GM12878 (cell line): Measurements from ENCODE around the gene PI4KB. TPM values are rescaled to one million over a fixed set of nuclear protein-coding genes. Genes with fewer than 3 reads are reported as not detected.

Source experiments
- ATAC-seq: fragments of 200-7000 bp; cut with Tn5 transposase; 3 replicates; pipeline ENCODE4 v1.9.1; 2020; ENCODE audit warnings: mild to moderate bottlenecking, moderate library complexity
- BruUV-seq: library from RNA; stranded (reverse); fragments of 400-500 nt; replicated peaks from 2 replicates; lab custom pipeline; 2021; lab: Mats Ljungman, UMichigan
- CTCF ChIA-PET: fragments of 300-600 bp; sonication (Branson Sonifier 250); formaldehyde crosslinking; extraction: SDS; loops from one replicate; lab custom pipeline; 2021; ENCODE audit warnings: inconsistent platforms; lab: Yijun Ruan, JAX
- POLR2A ChIA-PET: fragments of 350-600 bp; formaldehyde crosslinking; extraction: SDS; loops from one replicate; lab custom pipeline; 2021; ENCODE audit warnings: inconsistent platforms; lab: Charles Lee
- RAD21 ChIA-PET: fragments of 300-600 bp; sonication (Branson Sonifier 250); formaldehyde crosslinking; loops from one replicate; lab custom pipeline; 2023; ENCODE audit warnings: antibody characterized with exemption; ENCODE audit not compliant: unreplicated experiment; lab: Charles Lee
- SMC1A ChIA-PET: fragments of 300-600 bp; sonication (Branson Sonifier 250); formaldehyde crosslinking; loops from one replicate; lab custom pipeline; 2023; ENCODE audit not compliant: unreplicated experiment, uncharacterized antibody; lab: Charles Lee
- DNase-seq: peaks from one replicate; pipeline ENCODE4 v3.0.0-alpha.2; 2011; ENCODE audit warnings: low read depth, low spot score
- FAIRE-seq: peaks from 3 replicates; lab custom pipeline; 2011; peaks lifted over from hg19 to GRCh38; lab: Jason Lieb, UNC
- H2AFZ ChIP-seq: 2 replicates; pipeline ENCODE4 v1.6.0; 2011; ENCODE audit warnings: low read depth, low read length, control low read depth; ENCODE audit not compliant: control insufficient read depth
- H3K27ac ChIP-seq: 2 replicates; pipeline ENCODE4 v1.5.1; 2011; ENCODE audit warnings: control low read depth; ENCODE audit not compliant: control insufficient read depth, insufficient read depth
- H3K27me3 ChIP-seq, 2 experiments: replicated peaks in 1 of 2; 2 replicates each; pipeline versions ENCODE4 v1.6.0 to v1.6.1; 2011; ENCODE audit warnings: low read length in 1 of 2; ENCODE audit not compliant: control insufficient read depth in 2 of 2, insufficient read depth in 2 of 2
- H3K36me3 ChIP-seq, 2 experiments: 2 replicates each; pipeline ENCODE4 v1.5.1; 2011; ENCODE audit warnings: low read length in 1 of 2; ENCODE audit not compliant: control insufficient read depth in 2 of 2, insufficient read depth in 2 of 2
- H3K4me1 ChIP-seq: 2 replicates; pipeline ENCODE4 v1.6.1; 2011; ENCODE audit warnings: mild to moderate bottlenecking, low read length, moderate library complexity, mixed read lengths; ENCODE audit not compliant: control insufficient read depth, insufficient read depth
- H3K4me2 ChIP-seq: 2 replicates; pipeline ENCODE4 v1.6.0; 2011; ENCODE audit warnings: control low read depth; ENCODE audit not compliant: control insufficient read depth, insufficient read depth
- H3K4me3 ChIP-seq: fragments of 200-600 bp; sonication (generic); 2 replicates; pipeline ENCODE4 v1.5.1; 2016
- H3K79me2 ChIP-seq: 2 replicates; pipeline ENCODE4 v1.6.0; 2011; ENCODE audit warnings: low read length; ENCODE audit not compliant: control insufficient read depth, insufficient read depth
- H3K9ac ChIP-seq: 2 replicates; pipeline ENCODE4 v1.8.0; 2011; ENCODE audit warnings: low read length, control low read depth, mixed read lengths; ENCODE audit not compliant: control insufficient read depth, insufficient read depth
- H3K9me3 ChIP-seq: replicated peaks from 3 replicates; pipeline ENCODE4 v1.5.1; 2011; ENCODE audit warnings: mild to moderate bottlenecking, low read length; ENCODE audit not compliant: control insufficient read depth, insufficient read depth
- H4K20me1 ChIP-seq: 2 replicates; pipeline ENCODE4 v1.6.0; 2011; ENCODE audit not compliant: control insufficient read depth, insufficient read depth
- CBX5 ChIP-seq: sonication (generic); IDR thresholded peaks from 2 replicates; pipeline ENCODE4 v1.6.1; 2016; ENCODE audit warnings: low read depth, moderate library complexity, mild to moderate bottlenecking, inconsistent platforms
- CREB1 ChIP-seq: IDR thresholded peaks from 2 replicates; pipeline ENCODE4 v1.6.1; 2012; ENCODE audit warnings: low read depth, mild to moderate bottlenecking, inconsistent platforms
- EED ChIP-seq: sonication (generic); IDR thresholded peaks from 2 replicates; pipeline ENCODE4 v1.6.1; 2016; ENCODE audit warnings: antibody characterized with exemption, low read depth
- MTA3 ChIP-seq: IDR thresholded peaks from 2 replicates; pipeline ENCODE4 v1.6.1; 2012; ENCODE audit warnings: low read length, inconsistent platforms, borderline replicate concordance
- NR2C2 ChIP-seq: IDR thresholded peaks from 2 replicates; pipeline ENCODE4 v1.6.1; 2011; ENCODE audit warnings: borderline replicate concordance, low read depth; ENCODE audit not compliant: control insufficient read depth, insufficient read length
- RAD21 ChIP-seq: IDR thresholded peaks from 2 replicates; pipeline ENCODE4 v1.6.1; 2011; ENCODE audit warnings: mild to moderate bottlenecking, low read depth, low read length, moderate library complexity; ENCODE audit not compliant: insufficient read depth
- STAT3 ChIP-seq: IDR thresholded peaks from 2 replicates; pipeline ENCODE4 v1.6.1; 2011; ENCODE audit warnings: low read depth, low read length, improper control_type of control experiment
- SUPT20H ChIP-seq: IDR thresholded peaks from 2 replicates; pipeline ENCODE4 v1.6.1; 2011; ENCODE audit warnings: low read depth, mild to moderate bottlenecking, low read length, moderate library complexity, borderline replicate concordance; ENCODE audit not compliant: control insufficient read depth
- TCF3 ChIP-seq: IDR thresholded peaks from 2 replicates; pipeline ENCODE4 v1.6.1; 2012; ENCODE audit warnings: low read depth, mild to moderate bottlenecking, low read length, borderline replicate concordance; ENCODE audit not compliant: insufficient read depth
- WGBS: methylation state at CpG from one replicate; pipeline ENCODE4 v1.1.6; 2016; ENCODE audit warnings: low lambda C conversion rate; ENCODE audit not compliant: insufficient replicate concordance, insufficient coverage; ENCODE audit errors: missing lambda C conversion rate; 5-methylcytosine and 5-hydroxymethylcytosine counted together
- in situ Hi-C: fragments of 300-500 bp; cut with MboI; formaldehyde crosslinking; loops from 9 replicates; pipeline ENCODE4 v1.14.3; 2018; ENCODE audit warnings: mixed read lengths
- intact Hi-C: fragments of 100-400 bp; cut with micrococcal nuclease; formaldehyde crosslinking; loops from one replicate; pipeline ENCODE4 v1.14.2; 2022; ENCODE audit not compliant: unreplicated experiment
- polyA plus RNA-seq, 11 experiments: library from polyadenylated mRNA; depleted of rRNA in 4 of 11; unstranded in 6 of 11; stranded (reverse) in 5 of 11; fragments of >200 nt; fragmentation: Nextera tagmentation in 4 of 11; fragmentation: Illumina TruSeq in 1 of 11; extraction: Ambion mirVana in 4 of 11; extraction: Trizol in 1 of 11; gene quantifications; 1 replicate in 1 of 11; 2 replicates in 10 of 11; pipeline versions ENCODE4 v1.2.1 to v1.2.3, GENCODE V29; 2011 to 2016; ENCODE audit warnings: inconsistent platforms in 2 of 11, missing spikeins in 2 of 11, low read depth in 1 of 11
- total RNA-seq, 4 experiments: library from RNA; depleted of rRNA in 3 of 4; stranded (reverse); fragments of >200 nt in 3 of 4; fragmentation: Illumina TruSeq in 1 of 4; extraction: Trizol in 1 of 4; gene quantifications; 2 replicates each; pipeline versions ENCODE4 v1.2.1 to v1.2.3, GENCODE V29; 2013 to 2021
- TF ChIP-seq, protein P1 (sequence below): fragments of 450-650 bp; IDR thresholded peaks from 2 replicates; pipeline ENCODE4 v1.6.1; 2016; ENCODE audit warnings: mild to moderate bottlenecking
- TF ChIP-seq, protein P2 (sequence below), 3 experiments: IDR thresholded peaks in 2 of 3; conservative IDR thresholded peaks in 1 of 3; 2 replicates each; pipeline ENCODE4 v1.5.1; 2011; ENCODE audit warnings: low read depth in 3 of 3, low read length in 3 of 3, mild to moderate bottlenecking in 3 of 3, control low read depth in 2 of 3, moderate library complexity in 2 of 3, inconsistent platforms in 1 of 3, mixed read lengths in 1 of 3; ENCODE audit not compliant: control insufficient read depth in 2 of 3, insufficient read depth in 1 of 3; ENCODE audit errors: extremely low read depth in 1 of 3
- TF ChIP-seq, protein P3 (sequence below): fragments of 450-650 bp; IDR thresholded peaks from 2 replicates; pipeline ENCODE4 v1.6.1; 2014; ENCODE audit warnings: mild to moderate bottlenecking
- TF ChIP-seq, protein P4 (sequence below): fragments of 450-650 bp; IDR thresholded peaks from 2 replicates; pipeline ENCODE4 v1.6.1; 2016; ENCODE audit warnings: mild to moderate bottlenecking, moderate library complexity, borderline replicate concordance

The PI4KB gene
- total and polyA plus RNA-seq, 10 of the 15 experiments (the other 5 are each of a cell fraction or from before 2014, with no cell fraction given): 3.3 to 88.3 (median 51.7) TPM

DNA sequence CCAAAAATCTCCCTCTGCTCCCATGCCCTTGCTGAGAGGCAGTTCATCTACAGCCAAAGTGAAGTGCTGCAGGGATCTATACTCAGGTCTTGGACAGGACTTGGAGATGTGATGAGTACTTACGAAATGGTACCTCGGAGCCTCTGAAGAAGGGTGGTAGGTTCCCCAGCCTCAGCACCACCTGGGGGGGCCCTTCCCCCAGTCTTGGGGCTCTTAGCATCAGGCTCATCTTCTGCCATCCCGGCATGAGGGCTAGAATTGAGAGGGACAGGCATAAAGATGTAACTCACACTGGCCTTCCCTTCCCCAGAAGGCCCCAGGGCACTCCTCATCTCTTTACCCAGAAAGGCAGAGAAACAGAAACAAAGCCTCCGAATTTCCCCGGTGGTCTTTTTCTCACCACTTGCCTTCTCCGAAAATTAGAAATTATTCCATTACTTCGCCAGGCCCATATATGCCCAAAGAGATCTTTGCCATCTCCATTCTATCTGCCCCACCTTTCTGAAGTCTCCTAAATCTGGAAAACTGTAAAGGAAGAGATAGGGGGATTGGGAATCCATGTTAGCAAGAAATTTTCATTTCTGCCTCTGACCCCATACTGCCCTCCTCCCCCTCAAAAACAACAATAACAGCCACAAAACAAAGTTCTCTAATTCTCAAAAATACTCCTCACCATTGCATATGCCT is 19.0 kb upstream of the PI4KB start:
- DNase-seq: no peak
- ATAC-seq: no peak; the same call in none of the 3 replicates
- intact Hi-C loops: loop anchor here (1.0 to 2.0 kb wide), 2 partner anchors 53 to 65 kb away; partner anchors contain the start of gene PSMB4
- Histone ChIP-seq H3K36me3 (peaks cover 14 to 19% of the 10 kb centered on the region in 2 experiments), H2AFZ (no peak overlapping the region), H3K79me2 (peaks cover 23% of the 10 kb centered on the region), H3K9ac (peak overlapping the region; percentile 94), H3K4me2 (peak overlapping the region; percentile 98), H3K4me3 (peak overlapping the region; percentile 81), H3K27me3 (no peaks in the 10 kb centered on the region), H3K9me3 (no peaks in the 10 kb centered on the region; the same call in 2 of the 3 replicates), H4K20me1 (no peaks in the 10 kb centered on the region), H3K27ac (peak overlapping the region; percentile 99), H3K4me1 (peaks cover 7% of the 10 kb centered on the region)
- FAIRE-seq: no peak
- ChIA-PET CTCF (interaction anchor here (1.6 to 8.9 kb wide), 4 partner anchors 19 to 98 kb away, joined by 6 to 164 read pairs (median 8); partner anchors contain the start of genes PI4KB and PSMB4), SMC1A (interaction anchor here (0.7 to 2.7 kb wide), 3 partner anchors 19 to 45 kb away, joined by 3 to 13 read pairs (median 10); partner anchors contain the start of gene PI4KB), RAD21 (interaction anchor here (1.0 to 2.2 kb wide), 4 partner anchors 45 to 98 kb away, joined by 3 to 9 read pairs (median 4); partner anchors contain the start of gene ZNF687), POLR2A (interaction anchor here (0.7 to 10.9 kb wide), 4 partner anchors 10 to 284 kb away, joined by 3 to 110 read pairs (median 4); partner anchors contain the start of genes PI4KB and ZNF687)
- WGBS: 3% methylated on average over 7 of the region's 7 CpGs
- in situ Hi-C loops: no loop called here
- TSS peak; percentile 86 for BruUV-seq
- no peak for TF ChIP-seq EED
- TF ChIP-seq NR2C2: no peak
- no peak for TF ChIP-seq CREB1
- TF ChIP-seq, protein P1, sequence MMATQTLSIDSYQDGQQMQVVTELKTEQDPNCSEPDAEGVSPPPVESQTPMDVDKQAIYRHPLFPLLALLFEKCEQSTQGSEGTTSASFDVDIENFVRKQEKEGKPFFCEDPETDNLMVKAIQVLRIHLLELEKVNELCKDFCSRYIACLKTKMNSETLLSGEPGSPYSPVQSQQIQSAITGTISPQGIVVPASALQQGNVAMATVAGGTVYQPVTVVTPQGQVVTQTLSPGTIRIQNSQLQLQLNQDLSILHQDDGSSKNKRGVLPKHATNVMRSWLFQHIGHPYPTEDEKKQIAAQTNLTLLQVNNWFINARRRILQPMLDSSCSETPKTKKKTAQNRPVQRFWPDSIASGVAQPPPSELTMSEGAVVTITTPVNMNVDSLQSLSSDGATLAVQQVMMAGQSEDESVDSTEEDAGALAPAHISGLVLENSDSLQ: no peak
- no peak for TF ChIP-seq TCF3
- TF ChIP-seq, protein P2, sequence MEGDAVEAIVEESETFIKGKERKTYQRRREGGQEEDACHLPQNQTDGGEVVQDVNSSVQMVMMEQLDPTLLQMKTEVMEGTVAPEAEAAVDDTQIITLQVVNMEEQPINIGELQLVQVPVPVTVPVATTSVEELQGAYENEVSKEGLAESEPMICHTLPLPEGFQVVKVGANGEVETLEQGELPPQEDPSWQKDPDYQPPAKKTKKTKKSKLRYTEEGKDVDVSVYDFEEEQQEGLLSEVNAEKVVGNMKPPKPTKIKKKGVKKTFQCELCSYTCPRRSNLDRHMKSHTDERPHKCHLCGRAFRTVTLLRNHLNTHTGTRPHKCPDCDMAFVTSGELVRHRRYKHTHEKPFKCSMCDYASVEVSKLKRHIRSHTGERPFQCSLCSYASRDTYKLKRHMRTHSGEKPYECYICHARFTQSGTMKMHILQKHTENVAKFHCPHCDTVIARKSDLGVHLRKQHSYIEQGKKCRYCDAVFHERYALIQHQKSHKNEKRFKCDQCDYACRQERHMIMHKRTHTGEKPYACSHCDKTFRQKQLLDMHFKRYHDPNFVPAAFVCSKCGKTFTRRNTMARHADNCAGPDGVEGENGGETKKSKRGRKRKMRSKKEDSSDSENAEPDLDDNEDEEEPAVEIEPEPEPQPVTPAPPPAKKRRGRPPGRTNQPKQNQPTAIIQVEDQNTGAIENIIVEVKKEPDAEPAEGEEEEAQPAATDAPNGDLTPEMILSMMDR (IDR thresholded peaks at IDR 0.05 in 2 of 3, conservative IDR thresholded peaks at IDR 0.05 in 1 of 3; ENCODE audit: control insufficient read depth in 2 of 3, extremely low read depth in 1 of 3, insufficient read depth in 1 of 3, low read depth in 3 of 3, low read length in 3 of 3): peak in 1 of 3 experiments; percentile 35; a peak in 1 of 6 replicates
- 0 out of 2 replicates have a peak, but pooled peaks have one; percentile 40 for TF ChIP-seq MTA3
- TF ChIP-seq SUPT20H: no peak
- TF ChIP-seq RAD21: peak; percentile 26; the same call in 1 of the 2 replicates
- TF ChIP-seq CBX5: no peak
- TF ChIP-seq, protein P3, sequence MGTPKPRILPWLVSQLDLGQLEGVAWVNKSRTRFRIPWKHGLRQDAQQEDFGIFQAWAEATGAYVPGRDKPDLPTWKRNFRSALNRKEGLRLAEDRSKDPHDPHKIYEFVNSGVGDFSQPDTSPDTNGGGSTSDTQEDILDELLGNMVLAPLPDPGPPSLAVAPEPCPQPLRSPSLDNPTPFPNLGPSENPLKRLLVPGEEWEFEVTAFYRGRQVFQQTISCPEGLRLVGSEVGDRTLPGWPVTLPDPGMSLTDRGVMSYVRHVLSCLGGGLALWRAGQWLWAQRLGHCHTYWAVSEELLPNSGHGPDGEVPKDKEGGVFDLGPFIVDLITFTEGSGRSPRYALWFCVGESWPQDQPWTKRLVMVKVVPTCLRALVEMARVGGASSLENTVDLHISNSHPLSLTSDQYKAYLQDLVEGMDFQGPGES: no peak
- TF ChIP-seq, protein P4, sequence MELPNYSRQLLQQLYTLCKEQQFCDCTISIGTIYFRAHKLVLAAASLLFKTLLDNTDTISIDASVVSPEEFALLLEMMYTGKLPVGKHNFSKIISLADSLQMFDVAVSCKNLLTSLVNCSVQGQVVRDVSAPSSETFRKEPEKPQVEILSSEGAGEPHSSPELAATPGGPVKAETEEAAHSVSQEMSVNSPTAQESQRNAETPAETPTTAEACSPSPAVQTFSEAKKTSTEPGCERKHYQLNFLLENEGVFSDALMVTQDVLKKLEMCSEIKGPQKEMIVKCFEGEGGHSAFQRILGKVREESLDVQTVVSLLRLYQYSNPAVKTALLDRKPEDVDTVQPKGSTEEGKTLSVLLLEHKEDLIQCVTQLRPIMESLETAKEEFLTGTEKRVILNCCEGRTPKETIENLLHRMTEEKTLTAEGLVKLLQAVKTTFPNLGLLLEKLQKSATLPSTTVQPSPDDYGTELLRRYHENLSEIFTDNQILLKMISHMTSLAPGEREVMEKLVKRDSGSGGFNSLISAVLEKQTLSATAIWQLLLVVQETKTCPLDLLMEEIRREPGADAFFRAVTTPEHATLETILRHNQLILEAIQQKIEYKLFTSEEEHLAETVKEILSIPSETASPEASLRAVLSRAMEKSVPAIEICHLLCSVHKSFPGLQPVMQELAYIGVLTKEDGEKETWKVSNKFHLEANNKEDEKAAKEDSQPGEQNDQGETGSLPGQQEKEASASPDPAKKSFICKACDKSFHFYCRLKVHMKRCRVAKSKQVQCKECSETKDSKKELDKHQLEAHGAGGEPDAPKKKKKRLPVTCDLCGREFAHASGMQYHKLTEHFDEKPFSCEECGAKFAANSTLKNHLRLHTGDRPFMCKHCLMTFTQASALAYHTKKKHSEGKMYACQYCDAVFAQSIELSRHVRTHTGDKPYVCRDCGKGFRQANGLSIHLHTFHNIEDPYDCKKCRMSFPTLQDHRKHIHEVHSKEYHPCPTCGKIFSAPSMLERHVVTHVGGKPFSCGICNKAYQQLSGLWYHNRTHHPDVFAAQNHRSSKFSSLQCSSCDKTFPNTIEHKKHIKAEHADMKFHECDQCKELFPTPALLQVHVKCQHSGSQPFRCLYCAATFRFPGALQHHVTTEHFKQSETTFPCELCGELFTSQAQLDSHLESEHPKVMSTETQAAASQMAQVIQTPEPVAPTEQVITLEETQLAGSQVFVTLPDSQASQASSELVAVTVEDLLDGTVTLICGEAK: 0 out of 2 replicates have a peak, but pooled peaks have one; percentile 38
- TF ChIP-seq STAT3: no peak
